Panc1 (cell line): ENCODE data around the gene ERN1. TPM values are rescaled to one million over a fixed set of nuclear protein-coding genes. Genes with fewer than 3 reads are reported as not detected.

Source experiments
- ATAC-seq: fragments of 200-7000 bp; cut with Tn5 transposase; 2 replicates; pipeline ENCODE4 v1.9.1; 2020; ENCODE audit warnings: mild to moderate bottlenecking, moderate library complexity
- BruUV-seq: library from RNA; stranded (reverse); fragments of 400-500 nt; replicated peaks from 2 replicates; lab custom pipeline; 2021; lab: Mats Ljungman, UMichigan
- CTCF ChIA-PET: fragments of 300-600 bp; sonication (Branson Sonifier 250); formaldehyde crosslinking; loops from one replicate; lab custom pipeline; 2022; ENCODE audit warnings: antibody characterized with exemption; lab: Charles Lee
- POLR2A ChIA-PET: fragments of 300-600 bp; sonication (Branson Sonifier 250); formaldehyde crosslinking; loops from one replicate; lab custom pipeline; 2022; ENCODE audit warnings: antibody characterized with exemption; lab: Charles Lee
- DNase-seq: peaks from one replicate; pipeline ENCODE4 v3.0.0-alpha.2; 2010; ENCODE audit warnings: low read depth, low spot score
- H3K27ac ChIP-seq: 2 replicates; pipeline ENCODE4 v1.5.1; 2011; ENCODE audit warnings: mild to moderate bottlenecking, low read length, inconsistent platforms
- H3K27me3 ChIP-seq: fragments of 200-500 bp; sonication (Bioruptor generic); 2 replicates; pipeline ENCODE4 v1.6.0; 2014; ENCODE audit warnings: low read length, inconsistent platforms; ENCODE audit not compliant: control insufficient read depth, insufficient read depth
- H3K36me3 ChIP-seq: fragments of 200-500 bp; sonication (Bioruptor generic); 2 replicates; pipeline ENCODE4 v1.5.1; 2014; ENCODE audit warnings: inconsistent platforms, mild to moderate bottlenecking, low read length, moderate library complexity; ENCODE audit not compliant: control insufficient read depth, insufficient read depth
- H3K4me1 ChIP-seq: 2 replicates; pipeline ENCODE4 v1.5.1; 2011; ENCODE audit warnings: inconsistent platforms, mild to moderate bottlenecking, low read length, moderate library complexity; ENCODE audit not compliant: control insufficient read depth, insufficient read depth
- H3K4me3 ChIP-seq, 2 experiments: 2 replicates each; pipeline ENCODE4 v1.5.1; 2011 to 2012; ENCODE audit warnings: low read depth in 2 of 2, low read length in 2 of 2, mild to moderate bottlenecking in 2 of 2, inconsistent platforms in 1 of 2, moderate library complexity in 1 of 2
- H3K9me3 ChIP-seq: fragments of 200-500 bp; sonication (Bioruptor generic); 2 replicates; pipeline ENCODE4 v1.5.1; 2014; ENCODE audit warnings: low read depth, mild to moderate bottlenecking, inconsistent platforms, low read length, moderate library complexity; ENCODE audit not compliant: control insufficient read depth, insufficient read depth
- POLR2AphosphoS5 ChIP-seq: IDR thresholded peaks from 2 replicates; pipeline ENCODE4 v1.6.1; 2012; ENCODE audit warnings: mild to moderate bottlenecking, low read depth, low read length, moderate library complexity
- SIN3A ChIP-seq: IDR thresholded peaks from 2 replicates; pipeline ENCODE4 v1.6.1; 2012; ENCODE audit warnings: low read depth, mild to moderate bottlenecking, low read length, moderate library complexity, borderline replicate concordance; ENCODE audit not compliant: insufficient read depth
- TCF7L2 ChIP-seq: IDR thresholded peaks from 2 replicates; pipeline ENCODE4 v1.6.1; 2011; ENCODE audit warnings: mild to moderate bottlenecking, low read depth, low read length, inconsistent platforms
- in situ Hi-C: cut with HindIII; loops from 2 replicates; pipeline ENCODE4 v1.10.0; 2016; ENCODE audit warnings: low sequenced_read_pairs, low pct_unique_long_range_greater_than_20kb
- intact Hi-C: fragments of 100-400 bp; cut with micrococcal nuclease; formaldehyde crosslinking; loops from one replicate; pipeline ENCODE4 v1.10.0; 2022; ENCODE audit not compliant: unreplicated experiment
- total RNA-seq: library from RNA; stranded (reverse); gene quantifications from one replicate; pipeline ENCODE4 v1.2.1, GENCODE V29; 2021; ENCODE audit not compliant: unreplicated experiment
- TF ChIP-seq, protein P1 (sequence below), 2 experiments: IDR thresholded peaks; 2 replicates each; pipeline ENCODE4 v1.6.1; 2011 to 2012; ENCODE audit warnings: low read depth in 2 of 2, control low read depth in 1 of 2, low read length in 1 of 2, mild to moderate bottlenecking in 1 of 2, moderate library complexity in 1 of 2; ENCODE audit not compliant: insufficient read depth in 1 of 2
- TF ChIP-seq, protein P2 (sequence below): fragments of 450-650 bp; IDR thresholded peaks from 2 replicates; pipeline ENCODE4 v1.5.1; 2017; ENCODE audit warnings: mild to moderate bottlenecking

ERN1 gene
- total RNA-seq, 1 experiment from 2014 or later: 12.1 TPM

DNA sequence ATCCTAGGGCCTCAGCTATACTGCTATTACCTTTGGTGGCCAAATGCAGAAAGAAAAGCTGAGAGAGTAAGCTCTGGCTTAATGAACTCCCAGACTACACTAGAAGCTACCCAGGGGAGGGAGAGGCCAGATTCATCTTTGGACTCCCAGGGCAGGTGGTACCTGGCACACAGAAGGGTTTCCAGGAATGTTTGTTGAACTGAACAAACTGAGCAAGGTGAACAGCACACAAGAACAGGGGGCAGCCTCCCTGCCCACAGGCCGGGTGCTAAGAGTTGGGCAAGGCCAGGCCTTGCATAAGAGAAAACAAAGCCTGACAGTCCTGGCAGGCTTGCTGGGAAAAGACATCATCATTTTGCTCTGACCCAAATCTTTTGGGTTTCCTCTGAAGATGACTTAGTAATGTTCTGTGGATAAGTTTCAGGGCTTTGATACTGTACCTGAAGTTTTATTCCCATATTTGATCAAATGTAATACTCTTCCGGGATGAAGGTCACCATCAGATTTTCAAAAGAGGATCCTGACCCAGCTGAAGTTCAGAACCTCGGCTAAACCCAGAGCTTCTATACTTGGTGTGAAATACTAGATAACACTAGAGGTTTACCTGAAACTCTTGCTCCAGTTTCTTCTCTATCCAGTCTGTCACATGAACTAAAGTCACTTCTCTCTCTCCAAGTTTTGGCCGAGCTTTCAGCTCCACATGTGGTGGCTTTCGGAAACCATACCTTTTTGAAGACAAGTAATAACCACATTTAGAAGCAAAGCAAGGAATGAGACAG, 20.5 kb upstream of the ERN1 start:
- in situ Hi-C loops: no loop called here
- CTCF ChIA-PET: interaction anchor here (0.6 kb wide), 1 partner anchor 11 kb away, joined by 3 read pairs; no protein-coding TSS in a partner anchor

DNA sequence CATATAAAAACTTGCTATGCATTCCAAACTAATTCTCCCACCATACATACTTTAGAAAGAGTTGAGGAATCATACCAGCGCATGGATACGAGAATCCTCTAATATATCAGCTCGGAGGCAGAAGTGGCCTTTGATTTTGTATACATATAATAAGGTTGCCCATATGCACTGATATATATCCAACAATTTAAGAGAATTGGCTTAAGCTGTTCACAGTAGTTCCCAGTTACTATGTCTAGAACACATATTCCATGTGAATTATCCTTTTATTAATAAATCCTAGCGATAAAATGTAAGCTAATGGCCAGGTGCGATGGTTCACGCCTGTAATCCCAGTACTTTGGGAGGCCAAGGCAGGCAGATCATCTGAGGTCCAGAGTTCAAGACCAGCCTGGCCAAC, 19.3 kb upstream of the ERN1 start:
- no peaks in the 10 kb centered on the region for H3K27me3 ChIP-seq
- CTCF ChIA-PET: interaction anchor here (0.6 to 1.2 kb wide), 2 partner anchors 133 to 229 kb away, joined by 3 to 6 read pairs; no protein-coding TSS in a partner anchor
- H3K9me3 ChIP-seq: no peaks in the 10 kb centered on the region
- ATAC-seq (no peak), DNase-seq (no peak)
- no peak overlapping the region for H3K27ac ChIP-seq
- TF ChIP-seq, protein P1, sequence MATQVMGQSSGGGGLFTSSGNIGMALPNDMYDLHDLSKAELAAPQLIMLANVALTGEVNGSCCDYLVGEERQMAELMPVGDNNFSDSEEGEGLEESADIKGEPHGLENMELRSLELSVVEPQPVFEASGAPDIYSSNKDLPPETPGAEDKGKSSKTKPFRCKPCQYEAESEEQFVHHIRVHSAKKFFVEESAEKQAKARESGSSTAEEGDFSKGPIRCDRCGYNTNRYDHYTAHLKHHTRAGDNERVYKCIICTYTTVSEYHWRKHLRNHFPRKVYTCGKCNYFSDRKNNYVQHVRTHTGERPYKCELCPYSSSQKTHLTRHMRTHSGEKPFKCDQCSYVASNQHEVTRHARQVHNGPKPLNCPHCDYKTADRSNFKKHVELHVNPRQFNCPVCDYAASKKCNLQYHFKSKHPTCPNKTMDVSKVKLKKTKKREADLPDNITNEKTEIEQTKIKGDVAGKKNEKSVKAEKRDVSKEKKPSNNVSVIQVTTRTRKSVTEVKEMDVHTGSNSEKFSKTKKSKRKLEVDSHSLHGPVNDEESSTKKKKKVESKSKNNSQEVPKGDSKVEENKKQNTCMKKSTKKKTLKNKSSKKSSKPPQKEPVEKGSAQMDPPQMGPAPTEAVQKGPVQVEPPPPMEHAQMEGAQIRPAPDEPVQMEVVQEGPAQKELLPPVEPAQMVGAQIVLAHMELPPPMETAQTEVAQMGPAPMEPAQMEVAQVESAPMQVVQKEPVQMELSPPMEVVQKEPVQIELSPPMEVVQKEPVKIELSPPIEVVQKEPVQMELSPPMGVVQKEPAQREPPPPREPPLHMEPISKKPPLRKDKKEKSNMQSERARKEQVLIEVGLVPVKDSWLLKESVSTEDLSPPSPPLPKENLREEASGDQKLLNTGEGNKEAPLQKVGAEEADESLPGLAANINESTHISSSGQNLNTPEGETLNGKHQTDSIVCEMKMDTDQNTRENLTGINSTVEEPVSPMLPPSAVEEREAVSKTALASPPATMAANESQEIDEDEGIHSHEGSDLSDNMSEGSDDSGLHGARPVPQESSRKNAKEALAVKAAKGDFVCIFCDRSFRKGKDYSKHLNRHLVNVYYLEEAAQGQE (IDR thresholded peaks at IDR 0.05; ENCODE audit: insufficient read depth in 1 of 2, low read depth in 2 of 2, low read length in 1 of 2): no peak
- TF ChIP-seq SIN3A (no peak), TCF7L2 (no peak), POLR2AphosphoS5 (no peak)
- TF ChIP-seq, protein P2, sequence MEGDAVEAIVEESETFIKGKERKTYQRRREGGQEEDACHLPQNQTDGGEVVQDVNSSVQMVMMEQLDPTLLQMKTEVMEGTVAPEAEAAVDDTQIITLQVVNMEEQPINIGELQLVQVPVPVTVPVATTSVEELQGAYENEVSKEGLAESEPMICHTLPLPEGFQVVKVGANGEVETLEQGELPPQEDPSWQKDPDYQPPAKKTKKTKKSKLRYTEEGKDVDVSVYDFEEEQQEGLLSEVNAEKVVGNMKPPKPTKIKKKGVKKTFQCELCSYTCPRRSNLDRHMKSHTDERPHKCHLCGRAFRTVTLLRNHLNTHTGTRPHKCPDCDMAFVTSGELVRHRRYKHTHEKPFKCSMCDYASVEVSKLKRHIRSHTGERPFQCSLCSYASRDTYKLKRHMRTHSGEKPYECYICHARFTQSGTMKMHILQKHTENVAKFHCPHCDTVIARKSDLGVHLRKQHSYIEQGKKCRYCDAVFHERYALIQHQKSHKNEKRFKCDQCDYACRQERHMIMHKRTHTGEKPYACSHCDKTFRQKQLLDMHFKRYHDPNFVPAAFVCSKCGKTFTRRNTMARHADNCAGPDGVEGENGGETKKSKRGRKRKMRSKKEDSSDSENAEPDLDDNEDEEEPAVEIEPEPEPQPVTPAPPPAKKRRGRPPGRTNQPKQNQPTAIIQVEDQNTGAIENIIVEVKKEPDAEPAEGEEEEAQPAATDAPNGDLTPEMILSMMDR: no peak
- H3K4me1 ChIP-seq: peaks cover 10% of the 10 kb centered on the region
- in situ Hi-C loops: no loop called here
- BruUV-seq: no TSS peak
- peaks cover 5% of the 10 kb centered on the region for H3K36me3 ChIP-seq
- POLR2A ChIA-PET: interaction anchor here (1.2 kb wide), 1 partner anchor 133 kb away, joined by 5 read pairs; no protein-coding TSS in a partner anchor
- intact Hi-C loops: loop anchor here (5.0 kb wide), 1 partner anchor 133 kb away; no protein-coding TSS in a partner anchor
- H3K4me3 ChIP-seq: no peak overlapping the region

More for the DNA sequence above, 20.5 kb upstream of the ERN1 start:
- H3K9me3 ChIP-seq: no peaks in the 10 kb centered on the region
- H3K36me3 ChIP-seq: peaks cover 5% of the 10 kb centered on the region
- H3K4me3 ChIP-seq: no peak overlapping the region
- BruUV-seq: no TSS peak
- POLR2A ChIA-PET: interaction anchor here (0.6 to 0.7 kb wide), 2 partner anchors 44 to 108 kb away, joined by 3 to 4 read pairs; no protein-coding TSS in a partner anchor
- no peaks in the 10 kb centered on the region for H3K27me3 ChIP-seq
- intact Hi-C loops: no loop called here
- peaks cover 10% of the 10 kb centered on the region for H3K4me1 ChIP-seq
- H3K27ac ChIP-seq: no peak overlapping the region
- ATAC-seq (no peak), DNase-seq (no peak)
- TF ChIP-seq POLR2AphosphoS5 (no peak), TCF7L2 (no peak), SIN3A (no peak)
- TF ChIP-seq, protein P1 (IDR thresholded peaks at IDR 0.05; ENCODE audit: insufficient read depth in 1 of 2, low read depth in 2 of 2, low read length in 1 of 2): no peak
- TF ChIP-seq, protein P2: no peak
